Nucleus accumbens (tissue), 56 donors: ENCODE measurements around the gene PCDH20.

Source experiments
- DNase-seq, 56 donors: peaks; one replicate each; lab custom pipeline; 2025; lab: John Stamatoyannopoulos, UW

The PCDH20 gene

GRCh38 chr13:61362522-61362921, 53.1 kb downstream of the PCDH20 start:
- DNase-seq: no peak
